GM12865 (cell line): ENCODE measurements around the gene EMX1.

Source experiments
- DNase-seq: peaks from one replicate; pipeline ENCODE4 v3.0.0; 2010; ENCODE audit warnings: low read depth
- H3K4me3 ChIP-seq: 2 replicates; pipeline ENCODE4 v1.5.1; 2011; ENCODE audit warnings: mild to moderate bottlenecking, low read depth, low read length, control low read depth
- CTCF ChIP-seq: IDR thresholded peaks from 2 replicates; pipeline ENCODE4 v1.5.1; 2011; ENCODE audit warnings: low read length, control low read depth, low read depth, inconsistent platforms; ENCODE audit not compliant: insufficient read depth; ENCODE audit errors: missing control alignments

Gene EMX1

GRCh38 chr2:72953976-72954375 is 36.7 kb downstream of the EMX1 start:
- peak overlapping the region; percentile 39 for H3K4me3 ChIP-seq
- TF ChIP-seq CTCF, result no peak
- DNase-seq, result peak; percentile 53

DNA sequence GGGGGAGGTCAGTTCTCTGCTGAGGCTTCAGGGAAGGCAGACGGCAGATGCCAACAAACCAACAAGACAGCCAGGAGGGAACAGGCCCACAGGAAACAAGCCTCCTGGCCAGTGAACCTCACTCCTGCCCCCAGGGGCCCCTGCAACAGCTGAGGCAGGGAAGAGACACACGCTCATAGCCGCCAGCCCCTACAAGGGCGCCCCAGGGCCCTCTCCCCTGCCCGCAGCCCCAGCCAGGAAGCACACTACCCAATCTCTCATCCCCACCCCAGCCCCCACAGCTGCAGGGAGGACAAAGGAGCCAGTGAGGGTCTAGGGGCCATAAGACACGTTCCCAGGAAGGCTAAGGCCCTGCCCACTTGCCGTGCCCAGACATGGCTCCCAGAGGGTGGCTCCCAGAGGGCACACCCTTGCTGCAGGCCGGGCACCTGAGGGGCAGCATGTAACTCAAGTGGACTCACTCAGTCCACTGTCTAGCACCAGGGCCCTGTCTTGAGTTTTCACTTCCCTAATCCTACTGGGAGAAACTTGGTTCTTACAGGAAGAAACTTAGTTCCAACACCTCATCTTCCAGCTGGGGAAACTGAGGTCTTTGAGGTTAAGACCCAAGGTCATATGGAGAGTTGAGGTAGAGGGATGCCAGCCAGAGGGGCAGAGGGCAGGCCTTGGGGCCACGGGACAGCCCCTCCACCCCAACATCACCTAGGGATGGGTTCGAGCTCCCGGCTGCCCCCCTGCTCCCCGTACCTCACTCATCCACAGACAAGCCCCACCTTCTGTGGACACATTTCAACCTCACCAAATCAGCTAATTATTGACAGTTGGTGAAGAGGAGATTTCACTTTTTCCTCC is 37.3 kb downstream of the EMX1 start:
- H3K4me3 ChIP-seq, result peak overlapping the region; percentile 39
- DNase-seq, result no peak
- TF ChIP-seq CTCF, result no peak

GRCh38 chr2:72955228-72956049 is 38.1 kb downstream of the EMX1 start:
- no peak overlapping the region for H3K4me3 ChIP-seq
- TF ChIP-seq CTCF, result no peak
- DNase-seq, result no peak

DNA sequence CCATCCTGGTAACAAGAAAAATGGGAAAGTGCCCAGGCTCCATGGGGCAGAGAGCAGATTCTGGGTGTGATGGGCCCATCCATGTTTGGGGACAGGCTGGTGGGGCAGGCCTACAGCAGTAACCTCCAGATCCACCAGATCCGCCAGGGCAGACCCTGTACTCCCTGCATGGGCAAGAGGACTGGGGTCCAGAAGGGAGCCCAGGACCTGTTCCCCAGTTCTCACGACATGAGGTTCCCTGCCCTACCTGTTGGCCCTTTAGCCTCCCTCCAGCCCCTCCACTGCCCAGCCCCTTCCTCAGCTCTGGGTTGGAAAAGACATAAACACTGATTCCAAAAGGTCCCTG is 38.7 kb downstream of the EMX1 start:
- no peak for TF ChIP-seq CTCF
- no peak overlapping the region for H3K4me3 ChIP-seq

DNA sequence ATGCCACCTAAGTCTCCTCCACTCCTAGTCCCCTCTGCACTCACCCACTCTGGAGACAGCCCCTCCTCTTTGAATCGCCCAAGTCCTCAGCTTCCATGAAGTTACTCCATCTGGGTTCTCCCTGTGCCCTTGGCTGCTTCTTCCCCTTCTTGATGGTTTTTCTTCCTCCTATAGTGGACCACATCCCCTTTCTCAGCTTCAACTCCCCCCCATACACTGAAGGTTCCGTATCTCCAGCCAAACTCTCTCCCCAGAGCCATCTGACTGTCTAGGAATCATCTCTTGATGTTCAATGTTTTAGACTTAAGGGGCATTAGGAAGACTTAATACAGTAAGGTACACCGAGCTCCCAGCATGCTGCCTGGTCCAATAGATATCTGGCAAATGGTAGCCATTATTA is 39.6 kb downstream of the EMX1 start:
- no peak for TF ChIP-seq CTCF
- H3K4me3 ChIP-seq, result no peak overlapping the region

More for the DNA sequence above, 38.7 kb downstream of the EMX1 start:
- DNase-seq, result no peak

DNA sequence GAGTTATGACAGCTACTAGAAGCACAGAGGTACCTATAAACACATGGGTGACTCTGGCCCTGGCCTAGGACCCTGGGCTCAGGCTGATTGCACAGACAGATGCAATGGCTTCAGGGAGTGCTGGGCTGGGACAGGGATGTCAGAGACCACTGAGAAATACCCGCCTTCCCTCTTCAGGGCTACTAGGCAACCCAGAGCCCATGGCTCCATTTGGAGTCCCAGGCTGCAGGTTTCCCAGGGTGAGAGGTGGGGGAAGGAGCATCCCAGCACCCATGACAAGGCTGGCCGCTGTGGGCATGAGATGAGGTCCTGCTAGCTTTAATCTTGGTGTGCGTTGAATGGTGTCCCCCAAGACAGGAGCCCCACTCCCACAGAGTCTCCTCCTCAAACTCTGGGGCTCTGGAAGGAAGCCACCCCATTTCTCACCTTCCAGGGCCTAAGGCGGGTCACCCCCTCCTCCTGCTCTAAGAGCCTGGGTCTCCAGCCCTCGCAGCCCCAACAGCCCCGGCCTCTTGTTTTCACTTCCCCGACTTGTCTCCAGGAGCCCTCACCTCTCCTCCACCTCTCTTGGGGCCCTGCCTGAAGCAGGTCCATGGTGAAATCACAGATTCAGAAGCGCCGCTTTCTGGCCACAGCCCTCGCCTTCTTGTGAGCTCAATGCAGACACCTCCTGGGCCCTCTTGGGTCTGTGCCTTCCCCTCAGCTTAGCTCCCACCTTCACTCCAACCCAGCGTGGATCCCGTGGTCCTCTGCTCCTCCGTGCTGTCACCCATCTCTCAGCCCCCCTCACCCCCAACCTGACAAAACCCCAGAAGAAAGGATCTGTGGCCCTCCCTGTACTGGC is 41.4 kb downstream of the EMX1 start:
- no peak for TF ChIP-seq CTCF
- H3K4me3 ChIP-seq, result no peak overlapping the region
- DNase-seq, result no peak

More for the DNA sequence above, 39.6 kb downstream of the EMX1 start:
- no peak for DNase-seq
